Measurements from ENCODE around the gene EZH2. TPM values are rescaled to one million over a fixed set of nuclear protein-coding genes. Genes with fewer than 3 reads are reported as not detected.

Gene EZH2
- total and polyA plus RNA-seq, 2 of the 4 experiments (the other 2 are of a cell fraction): 13.1 to 19.8 TPM

GRCh38 chr7:148787571-148788295 is 96.4 kb downstream of the EZH2 start (continued):
- TF ChIP-seq MXI1 (IDR thresholded peaks at IDR 0.05; ENCODE audit: borderline replicate concordance, low read depth, low read length): no peak

DNA sequence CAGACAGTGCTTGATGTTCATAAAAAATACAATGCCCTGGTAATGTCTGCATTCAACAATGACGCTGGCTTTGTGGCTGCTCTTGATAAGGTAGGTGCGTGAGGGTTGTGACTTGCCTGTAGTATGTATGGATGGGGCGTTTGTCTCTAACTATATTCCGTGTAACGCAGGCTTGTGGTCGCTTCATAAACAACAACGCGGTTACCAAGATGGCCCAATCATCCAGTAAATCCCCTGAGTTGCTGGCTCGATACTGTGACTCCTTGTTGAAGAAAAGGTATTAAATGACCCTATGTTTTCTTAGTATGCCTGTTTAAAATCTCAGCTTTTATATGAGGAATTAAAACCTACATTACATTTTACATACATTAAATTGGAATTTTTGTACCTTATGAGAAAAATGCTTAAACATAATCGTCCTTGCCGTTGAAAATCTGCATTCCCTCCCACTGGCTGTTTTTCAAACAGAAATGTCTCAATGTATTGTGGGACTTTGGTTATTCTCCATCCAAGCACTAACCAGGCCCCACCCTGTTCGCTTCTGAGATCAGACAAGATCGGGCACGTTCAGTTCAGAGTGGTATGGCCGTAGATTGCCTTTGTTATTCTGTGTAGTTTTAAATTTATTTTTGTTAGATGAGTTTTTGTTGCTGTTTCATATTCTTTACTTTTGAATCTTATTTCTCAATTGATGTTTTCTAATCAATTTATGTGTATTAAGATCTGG is 100.1 kb downstream of the EZH2 start:
- H2BK15ac ChIP-seq (ENCODE audit: low read depth, low read length): no peak overlapping the region
- peaks cover 47% of the 10 kb centered on the region for H3K36me3 ChIP-seq (ENCODE audit: control insufficient read depth, insufficient read depth, low read length)
- H2BK20ac ChIP-seq (ENCODE audit: low read depth, low read length): no peak overlapping the region
- intact Hi-C loops (cut with micrococcal nuclease) (loop anchor here (2.0 kb wide), 1 partner anchor 35 kb away; no protein-coding TSS in a partner anchor), dilution Hi-C loops (cut with HindIII; ENCODE audit: low sequenced_read_pairs, unreplicated experiment) (no loop called here), in situ Hi-C loops (cut with MboI; ENCODE audit: low sequenced_read_pairs) (no loop called here)
- H3K4me2 ChIP-seq (ENCODE audit: low read depth, low read length): no peak overlapping the region
- POLR2A ChIA-PET (ENCODE audit: unreplicated experiment): no interaction called here
- H2BK5ac ChIP-seq (ENCODE audit: low read depth, low read length, poor library complexity, severe bottlenecking): no peak overlapping the region
- H3K9me1 ChIP-seq (ENCODE audit: insufficient read depth, low read length): no peaks in the 10 kb centered on the region
- H3K27ac ChIP-seq (ENCODE audit: insufficient read depth, low read length): no peak overlapping the region
- H3K9me3 ChIP-seq (ENCODE audit: control insufficient read depth, insufficient read depth, low read length): no peaks in the 10 kb centered on the region
- H2AK9ac ChIP-seq (replicated peaks; ENCODE audit: low read depth, low read length, poor library complexity): no peak overlapping the region
- H2BK120ac ChIP-seq (ENCODE audit: low read depth, low read length): no peak overlapping the region
- H3K79me1 ChIP-seq (ENCODE audit: low read depth in 1 of 2, low read length in 2 of 2): peaks cover 25 to 28% of the 10 kb centered on the region in 2 experiments
- TF ChIP-seq POLR2A (IDR thresholded peaks at IDR 0.05; ENCODE audit: low read depth, low read length) (no peak), RFX5 (IDR thresholded peaks at IDR 0.05; ENCODE audit: low read depth, low read length) (no peak)
- H3K9ac ChIP-seq (ENCODE audit: low read depth, low read length): no peak overlapping the region
- H3K4ac ChIP-seq (ENCODE audit: low read depth, low read length): no peak overlapping the region
- H3K23ac ChIP-seq (ENCODE audit: low read depth, low read length): no peak overlapping the region
- H4K20me1 ChIP-seq (ENCODE audit: insufficient read depth, low read length): no peaks in the 10 kb centered on the region
- H2AFZ ChIP-seq (replicated peaks; ENCODE audit: low read length, poor library complexity): no peak overlapping the region
- no peak for DNase-seq
- H3K27me3 ChIP-seq (ENCODE audit: control insufficient read depth, insufficient read depth, low read length): no peaks in the 10 kb centered on the region
- no peak overlapping the region for H3K14ac ChIP-seq (replicated peaks; ENCODE audit: low read depth, low read length)
- CTCF ChIA-PET: interaction anchor here (1.1 to 1.3 kb wide), 2 partner anchors 10 to 183 kb away, joined by 3 to 5 read pairs; no protein-coding TSS in a partner anchor
- no peak overlapping the region for H3K56ac ChIP-seq (ENCODE audit: extremely low read depth, insufficient read depth, low read length)
- no peak overlapping the region for H2AK5ac ChIP-seq (ENCODE audit: low read depth, low read length)
- no CpG with 5 or more reads among the region's 15 CpGs for WGBS, 2 experiments (ENCODE audit: extremely low coverage in 2 of 2, insufficient read length in 1 of 2)
- no peak overlapping the region for H4K8ac ChIP-seq (ENCODE audit: low read depth in 2 of 2, low read length in 2 of 2)
- no peaks in the 10 kb centered on the region for H3K4me1 ChIP-seq (ENCODE audit: control insufficient read depth, insufficient read depth, low read length)
- BruUV-seq (replicated peaks): no TSS peak
- ATAC-seq (ENCODE audit: low read depth): no peak
- H3K4me3 ChIP-seq (ENCODE audit: insufficient read depth, low read depth, low read length): no peak overlapping the region
- no peak overlapping the region for H3K18ac ChIP-seq (ENCODE audit: low read depth, low read length)
- H4K5ac ChIP-seq (ENCODE audit: low read depth, low read length): no peak overlapping the region
- H4K91ac ChIP-seq (ENCODE audit: insufficient read depth, low read depth, low read length): no peak overlapping the region
